GM19397 (cell line): Measurements from ENCODE around the gene PPP1R11.

Experiments
- ATAC-seq: cut with Tn5 transposase; IDR thresholded peaks from one replicate; pipeline ENCODE4 v1.9.1; 2021; ENCODE audit warnings: mild to moderate bottlenecking, moderate library complexity; ENCODE audit not compliant: unreplicated experiment

Gene PPP1R11

DNA sequence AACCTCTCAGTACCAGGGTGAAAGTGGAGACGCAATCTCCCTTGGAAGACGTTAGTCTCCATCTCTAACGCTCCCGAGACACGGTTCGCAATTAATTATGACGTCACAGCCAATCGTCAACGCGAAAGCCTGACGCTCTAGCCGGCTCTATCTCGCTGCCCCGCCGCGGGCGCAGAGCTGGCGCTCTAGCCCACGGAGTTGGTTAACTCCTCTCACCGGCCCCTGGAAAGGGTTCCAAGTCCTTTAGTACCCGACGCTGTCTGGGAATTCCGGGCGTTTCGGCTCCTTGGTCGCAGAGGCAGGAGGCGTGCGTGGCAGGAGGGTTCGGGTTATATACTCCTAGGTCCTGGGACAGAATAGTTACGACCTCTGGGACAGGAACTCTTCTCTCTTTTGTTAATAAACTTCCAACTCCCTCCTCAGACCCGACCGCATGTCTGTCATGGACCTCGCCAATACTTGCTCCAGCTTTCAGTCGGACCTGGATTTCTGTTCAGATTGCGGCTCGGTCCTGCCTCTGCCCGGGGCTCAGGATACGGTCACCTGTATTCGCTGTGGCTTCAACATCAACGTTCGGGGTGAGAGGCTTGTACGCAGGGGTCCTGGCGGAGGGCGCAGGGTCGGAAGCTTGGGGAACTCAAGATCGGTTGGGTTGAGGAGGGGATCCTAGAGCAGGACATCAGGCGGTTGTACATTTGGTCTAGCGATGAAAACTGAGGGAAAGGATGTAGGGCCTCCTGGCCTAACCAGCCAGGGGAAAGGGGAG, 5.7 kb upstream of the PPP1R11 start, which contains the start of gene POLR1H:
Gene POLR1H (plus strand): TSS at position 174 of the 766 bp plus-strand sequence. CDS start 260 bp downstream, at position 434.
- peak; percentile 80 for ATAC-seq

DNA sequence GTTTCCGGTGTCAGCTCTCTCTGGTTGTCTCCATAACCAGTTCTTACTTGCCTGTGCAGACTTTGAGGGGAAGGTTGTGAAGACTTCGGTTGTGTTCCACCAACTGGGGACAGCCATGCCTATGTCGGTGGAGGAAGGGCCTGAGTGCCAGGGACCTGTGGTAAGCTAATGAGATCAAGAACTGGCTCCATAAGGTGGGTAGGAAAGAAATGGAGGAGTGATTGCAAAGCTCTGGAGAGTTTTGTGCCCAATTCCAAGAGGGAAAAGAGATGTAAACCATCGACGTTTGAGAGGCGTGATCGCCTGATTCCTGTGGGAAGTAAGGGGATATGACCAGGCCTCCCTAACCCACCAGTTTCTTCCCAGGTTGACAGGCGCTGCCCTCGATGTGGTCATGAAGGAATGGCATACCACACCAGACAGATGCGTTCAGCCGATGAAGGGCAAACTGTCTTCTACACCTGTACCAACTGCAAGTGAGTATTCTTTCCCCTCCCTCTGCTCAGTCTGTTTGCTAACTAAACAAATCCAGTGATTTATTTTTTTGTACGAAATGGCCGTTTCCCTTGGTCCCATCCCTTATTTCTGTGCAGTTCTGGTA, 5.0 kb upstream of the PPP1R11 start:
- ATAC-seq, result no peak

DNA sequence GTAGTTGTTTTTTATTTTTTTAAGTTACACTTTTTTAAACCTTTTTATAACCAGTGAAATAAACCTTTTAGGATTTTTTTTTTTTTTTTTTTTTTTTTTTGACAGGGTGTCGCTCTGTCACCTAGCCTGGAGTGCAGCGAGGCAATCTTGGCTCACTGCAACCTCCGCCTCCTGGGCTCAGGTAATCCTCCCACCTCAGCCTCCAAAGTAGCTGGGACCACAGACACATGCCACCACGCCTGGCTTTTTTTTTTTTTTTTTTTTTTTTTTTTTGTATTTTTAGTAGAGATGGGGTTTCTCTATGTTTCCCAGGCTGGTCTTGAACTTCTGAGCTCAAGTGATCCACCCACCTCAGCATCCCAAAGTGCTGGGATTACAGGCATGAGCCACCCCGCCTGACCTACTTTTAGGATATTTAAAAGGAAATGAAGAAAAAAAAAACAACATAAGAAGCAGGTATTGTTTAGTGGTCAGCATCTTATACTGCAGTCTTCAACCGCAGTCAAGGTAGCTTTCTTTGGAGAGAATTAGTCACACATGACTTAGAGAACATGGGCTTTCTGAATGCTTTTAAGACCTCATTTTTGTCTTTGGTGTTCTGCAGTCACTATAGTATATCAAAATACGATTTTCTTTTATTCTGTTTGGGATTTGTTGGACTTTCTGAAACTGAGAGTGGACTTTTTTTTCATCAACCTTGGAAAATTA, 4.4 kb upstream of the PPP1R11 start:
- no peak for ATAC-seq

DNA sequence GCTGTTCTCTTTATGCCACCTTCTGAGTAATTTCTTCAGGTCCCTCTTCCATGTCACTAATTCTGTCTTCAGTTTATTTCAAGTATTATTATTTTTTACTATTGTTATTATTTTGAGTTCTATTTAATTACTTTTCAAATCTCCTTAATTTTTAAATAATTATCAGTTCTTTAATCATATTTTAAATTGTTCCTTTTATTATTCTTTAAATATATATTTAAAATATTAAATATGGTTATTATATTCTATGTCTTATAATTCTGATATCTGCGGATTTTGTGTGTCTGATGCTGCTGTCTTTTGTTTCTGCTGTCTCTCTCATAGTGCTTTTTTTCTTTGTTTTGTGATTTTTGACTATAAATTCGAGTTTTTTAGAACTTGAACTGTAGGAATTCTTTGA, 3.7 kb upstream of the PPP1R11 start:
- no peak for ATAC-seq

DNA sequence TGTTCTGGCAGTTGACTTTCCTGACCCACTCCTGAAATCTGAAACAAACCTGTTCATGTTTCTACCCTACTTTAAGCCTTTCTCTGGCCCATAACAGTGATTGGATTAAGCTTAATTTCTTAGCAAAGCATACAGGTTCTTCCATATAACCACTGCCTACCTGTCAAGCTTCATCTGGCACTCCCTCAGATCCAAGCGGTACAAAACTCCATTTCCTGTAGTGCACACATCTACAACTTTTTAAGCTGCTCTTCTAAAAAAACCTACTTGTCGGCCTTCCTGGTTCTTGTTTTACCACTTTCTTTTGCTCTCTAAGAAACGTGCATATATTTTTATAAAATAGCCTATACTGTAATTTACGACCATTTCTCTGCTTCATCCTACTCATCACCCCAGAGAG, 916 bp upstream of the PPP1R11 start:
- ATAC-seq, result no peak

DNA sequence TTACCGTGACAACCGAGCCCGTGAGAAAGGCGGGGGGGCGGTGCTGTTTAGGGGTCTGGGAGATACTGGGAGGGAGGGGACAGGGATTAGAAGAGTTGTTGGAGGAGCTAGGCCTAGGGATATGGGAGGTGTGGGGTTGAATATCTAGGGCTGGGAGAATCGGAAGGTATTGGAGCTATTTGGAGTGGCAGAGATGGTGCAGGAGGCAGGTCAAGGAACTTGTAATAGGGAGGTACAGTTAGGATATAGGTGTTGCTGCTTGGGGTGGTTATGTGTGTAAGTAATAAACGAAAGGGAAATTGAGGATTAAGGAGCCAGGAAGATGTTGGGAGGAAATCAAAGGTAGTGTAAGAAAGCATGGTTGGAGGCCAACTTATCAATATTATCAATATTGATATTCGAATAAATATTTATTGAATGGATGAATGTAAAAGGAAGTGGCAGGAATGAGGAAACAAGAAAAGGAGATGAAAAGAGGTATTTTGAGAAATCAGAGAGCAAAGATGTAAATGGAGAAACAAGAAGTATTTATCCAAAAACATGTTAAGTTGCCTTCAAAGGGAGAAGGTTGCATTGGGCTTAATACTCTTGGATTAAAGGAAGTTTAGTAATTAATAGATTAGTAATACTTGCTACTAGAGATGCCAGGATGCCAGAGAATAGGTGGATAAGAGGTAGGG, 602 bp downstream of the PPP1R11 start:
- no peak for ATAC-seq

DNA sequence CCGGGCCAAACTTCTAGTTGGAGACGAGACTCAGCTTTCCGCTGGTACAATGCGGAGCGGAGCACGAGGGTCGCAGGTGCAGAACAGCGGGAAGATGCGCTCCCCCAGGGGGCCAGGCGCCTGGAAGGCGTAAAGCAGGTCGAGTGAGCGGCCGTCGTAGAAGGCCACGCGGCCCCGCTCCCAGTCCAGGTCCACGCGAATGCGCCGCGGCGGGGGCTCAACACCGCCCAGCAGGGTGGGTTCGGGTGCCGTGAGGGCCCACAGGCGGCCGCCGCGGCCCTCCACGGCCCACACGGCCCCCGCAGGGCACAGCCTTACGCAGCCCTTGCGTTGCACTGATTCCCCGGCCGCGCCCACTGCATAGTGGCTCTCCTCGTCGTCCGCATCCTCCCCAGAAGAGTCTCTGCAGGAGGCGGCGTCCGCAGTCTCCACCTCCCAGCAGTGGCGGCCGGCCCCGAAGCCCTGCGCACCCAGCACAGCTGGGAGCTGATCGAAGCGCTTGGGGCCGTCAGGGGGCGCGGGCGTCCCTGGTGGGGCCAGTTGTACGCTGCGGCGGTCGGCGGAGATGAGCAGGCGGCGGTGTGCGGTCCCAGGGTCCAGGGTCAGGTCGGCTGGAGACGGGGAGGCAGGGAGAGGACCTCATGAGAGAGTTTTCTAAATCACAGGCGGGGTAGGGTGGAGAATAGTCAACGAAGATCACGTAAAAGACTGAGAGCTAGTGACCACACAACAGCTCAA, 4.3 kb downstream of the PPP1R11 start:
- ATAC-seq, result no peak

DNA sequence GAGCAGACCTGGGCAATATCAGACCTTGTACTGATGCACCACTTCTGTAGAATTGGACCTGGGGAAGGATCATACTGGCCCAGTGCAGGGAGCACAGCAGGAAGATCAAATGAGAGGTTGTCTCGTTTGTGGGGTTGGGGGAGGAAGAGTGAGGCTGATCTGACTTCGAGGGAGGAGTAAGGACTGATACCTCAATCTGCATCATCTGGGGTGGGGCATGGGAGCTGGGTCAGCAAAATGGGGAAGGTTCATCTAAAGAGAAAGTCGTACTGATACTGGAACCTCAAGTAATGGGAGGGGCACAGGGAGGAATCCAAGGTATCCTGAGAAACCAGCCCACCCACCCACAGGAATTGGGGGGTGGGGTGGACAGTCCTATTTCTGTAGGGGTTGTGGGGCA, 4.9 kb downstream of the PPP1R11 start:
- no peak for ATAC-seq

DNA sequence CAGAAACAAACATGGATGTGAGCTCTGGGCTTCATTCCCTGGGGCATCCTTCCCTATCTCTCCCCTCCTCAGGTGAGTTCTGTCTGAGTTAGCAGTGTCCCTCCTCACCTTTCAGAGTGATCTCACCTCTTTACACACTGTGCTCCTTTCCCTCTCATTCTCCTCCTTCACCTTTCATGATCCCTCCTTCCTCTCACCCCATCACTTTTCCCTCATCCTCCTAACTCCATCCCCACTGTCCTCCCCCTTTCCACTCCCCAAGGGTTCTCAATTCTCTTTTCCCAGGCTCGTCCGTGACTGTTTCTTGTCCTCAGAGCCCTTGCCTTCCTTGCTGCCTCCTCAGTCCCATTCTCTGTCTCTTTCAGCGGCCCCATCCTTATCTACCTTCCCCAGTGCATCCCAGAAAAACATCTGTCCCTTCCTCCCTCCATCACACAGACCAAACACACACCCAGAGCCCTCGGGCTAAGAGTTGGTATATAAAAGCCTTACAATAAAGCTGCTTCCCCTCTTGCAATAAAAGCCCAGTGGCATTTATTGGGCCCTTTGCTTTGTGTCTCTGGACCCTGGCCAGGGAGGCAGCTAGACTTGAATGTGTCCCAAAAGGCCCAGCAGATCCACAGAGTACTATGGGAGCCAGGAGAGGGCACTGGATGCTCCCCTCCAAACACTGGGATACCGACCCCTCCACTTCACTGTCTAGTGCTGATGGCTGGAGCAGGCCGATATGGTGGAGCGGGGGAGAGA, 6.7 kb downstream of the PPP1R11 start:
- no peak for ATAC-seq

DNA sequence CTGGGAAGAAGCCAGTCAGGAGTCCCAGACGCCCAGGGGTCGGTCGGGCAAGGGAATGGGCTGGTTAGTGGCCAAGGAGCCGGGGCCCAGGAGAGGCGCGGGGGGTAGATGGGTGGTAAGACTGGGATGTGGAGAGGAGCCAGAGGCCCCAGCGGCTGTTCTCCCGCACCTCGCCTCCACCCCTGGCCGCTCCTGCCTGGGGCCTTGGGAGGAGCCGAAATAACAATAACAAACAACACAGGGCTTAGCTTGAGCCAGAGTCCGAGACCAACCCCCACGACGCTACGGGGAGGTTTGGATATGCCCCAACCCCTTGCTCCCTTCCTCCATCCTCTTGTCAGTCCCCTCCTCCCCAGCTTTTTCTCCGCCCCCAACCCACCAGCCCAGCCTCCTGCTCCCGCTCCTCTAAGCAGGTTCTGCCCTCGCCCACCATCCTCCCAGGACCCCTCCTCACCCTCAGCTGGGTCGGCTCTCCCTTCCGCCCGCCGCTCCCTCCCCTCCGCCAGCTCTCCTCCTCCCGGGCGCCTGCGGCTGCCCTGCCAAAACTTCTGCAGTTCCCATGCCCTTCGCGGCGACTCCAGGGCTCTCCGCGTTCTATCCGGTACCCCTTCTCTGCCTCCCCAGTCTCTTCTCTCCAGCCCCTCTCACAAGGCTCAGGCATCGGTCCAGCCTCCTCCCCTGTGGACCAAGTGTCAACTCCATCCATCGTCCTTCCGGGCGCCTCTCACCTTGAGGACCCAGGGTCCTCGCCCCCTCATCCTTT, 7.5 kb downstream of the PPP1R11 start:
- no peak for ATAC-seq

DNA sequence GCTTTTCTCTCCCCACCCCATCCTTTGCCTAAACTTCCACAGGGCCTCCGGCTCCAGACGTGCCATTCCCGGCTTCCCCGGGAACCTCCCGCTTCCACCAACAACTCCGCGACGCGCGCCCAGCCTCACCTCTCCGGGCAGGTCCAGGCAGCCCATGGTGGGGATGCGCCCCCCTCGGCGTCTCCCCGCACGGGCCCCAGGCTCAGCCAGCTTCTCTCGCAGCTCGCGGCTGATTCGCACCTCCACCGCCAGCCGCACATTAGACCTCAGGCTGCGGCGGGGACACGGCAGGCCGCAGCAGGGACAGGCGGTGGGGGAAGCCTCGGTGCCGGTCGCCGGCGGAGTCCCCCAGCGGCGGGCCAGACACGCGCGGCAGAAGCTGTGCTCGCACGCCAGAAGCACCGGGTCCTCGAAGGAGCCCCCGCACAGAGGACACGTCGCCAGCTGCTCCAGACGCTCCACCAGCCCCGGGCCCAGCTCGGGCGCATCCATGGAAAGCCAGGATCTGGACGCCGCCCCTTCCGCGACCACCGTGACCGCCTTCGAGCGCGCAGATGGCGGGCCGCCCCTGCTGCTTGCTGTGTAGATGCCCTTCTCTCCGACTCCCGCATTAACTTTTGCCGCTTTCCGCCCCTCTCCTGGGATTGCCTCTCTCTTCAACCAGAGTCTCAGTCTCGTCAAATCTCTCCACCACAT, 8.2 kb downstream of the PPP1R11 start, which contains the start of gene RNF39:
Gene RNF39 (minus strand): TSS at position 676 of the 696 bp plus-strand sequence. CDS start 184 bp downstream, at position 492.
- no peak for ATAC-seq

DNA sequence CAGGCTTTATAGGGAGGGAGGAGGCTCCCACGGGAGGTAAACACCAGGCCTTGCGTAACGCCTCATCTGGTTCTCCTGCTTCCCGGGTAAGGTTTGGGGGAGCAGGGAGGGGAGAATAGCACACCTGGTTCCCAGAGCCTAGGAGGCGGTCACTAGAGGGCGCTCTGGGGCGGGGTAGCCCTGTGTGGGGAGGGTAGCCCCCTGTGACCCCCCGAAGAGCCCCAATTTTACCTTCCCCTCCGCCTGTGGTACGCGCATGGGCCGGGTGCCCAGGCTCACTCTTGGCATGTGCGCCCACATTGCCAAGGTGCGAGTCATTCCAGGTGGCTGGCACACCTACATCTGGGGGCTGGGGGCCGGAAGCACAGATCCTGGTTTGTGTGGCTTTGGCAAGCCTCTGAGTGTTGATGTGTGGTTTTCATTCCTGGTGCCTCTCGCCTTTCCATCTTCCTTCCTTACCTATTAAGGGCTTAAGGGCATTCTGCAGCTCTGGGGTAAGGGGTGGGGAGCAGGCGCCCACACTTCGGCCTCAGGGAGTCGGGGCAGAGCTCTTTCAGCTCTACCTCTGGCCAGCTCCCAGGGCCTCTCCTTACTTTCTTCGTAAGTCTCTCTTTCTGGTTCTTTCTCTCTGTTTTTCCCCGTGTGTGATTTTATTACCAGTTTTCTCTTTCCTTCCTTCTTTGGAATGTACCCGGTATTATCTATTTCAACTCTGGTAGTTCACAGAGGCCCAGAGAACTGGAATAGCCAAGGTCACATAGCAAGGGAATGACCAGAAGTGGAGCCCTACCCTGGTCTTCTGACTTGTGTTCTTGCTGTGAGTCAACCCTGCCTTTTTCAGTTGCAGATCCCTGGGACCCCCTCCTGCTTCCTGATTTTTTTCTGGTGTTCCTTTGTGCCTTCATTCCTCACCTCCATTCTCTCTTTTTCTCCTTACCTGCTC, 9.1 kb downstream of the PPP1R11 start:
- ATAC-seq, result no peak

DNA sequence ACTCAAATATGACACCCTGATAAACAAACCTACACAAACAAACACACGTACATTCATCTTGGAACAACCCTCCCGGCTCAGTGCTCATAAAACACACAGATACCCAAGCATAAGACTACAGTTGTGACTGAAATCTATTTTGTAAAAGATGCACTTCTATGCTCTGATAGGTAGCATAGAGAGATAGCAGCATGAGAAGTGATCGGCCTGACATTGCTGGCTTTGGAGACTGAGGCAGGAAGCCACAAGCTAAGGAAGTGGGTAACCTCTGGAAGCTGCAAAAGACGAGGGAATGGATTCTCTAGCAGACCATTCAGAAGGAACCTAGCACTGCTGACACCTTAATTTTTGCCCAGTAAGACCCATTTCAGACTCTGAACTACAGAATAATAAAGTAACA, 10.2 kb downstream of the PPP1R11 start:
- no peak for ATAC-seq

DNA sequence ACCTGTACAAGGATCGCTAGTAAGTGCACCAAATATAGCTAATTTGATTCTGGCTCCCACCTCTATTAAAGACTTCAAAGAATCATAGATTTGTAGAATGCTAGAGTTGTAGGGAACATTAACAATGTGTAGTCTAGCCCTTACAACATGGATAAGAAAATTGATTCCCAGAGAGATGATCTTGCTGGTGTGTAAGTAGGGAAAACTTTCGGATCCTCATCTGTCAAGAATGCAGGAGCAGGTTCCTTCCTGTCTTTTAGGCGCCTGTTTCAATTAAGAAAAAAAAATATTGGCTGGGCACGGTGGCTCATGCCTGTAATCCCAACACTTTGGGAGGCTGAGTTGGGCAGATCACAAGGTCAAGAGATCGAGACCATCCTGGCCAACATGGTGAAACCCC, 20.9 kb downstream of the PPP1R11 start:
- ATAC-seq, result no peak

DNA sequence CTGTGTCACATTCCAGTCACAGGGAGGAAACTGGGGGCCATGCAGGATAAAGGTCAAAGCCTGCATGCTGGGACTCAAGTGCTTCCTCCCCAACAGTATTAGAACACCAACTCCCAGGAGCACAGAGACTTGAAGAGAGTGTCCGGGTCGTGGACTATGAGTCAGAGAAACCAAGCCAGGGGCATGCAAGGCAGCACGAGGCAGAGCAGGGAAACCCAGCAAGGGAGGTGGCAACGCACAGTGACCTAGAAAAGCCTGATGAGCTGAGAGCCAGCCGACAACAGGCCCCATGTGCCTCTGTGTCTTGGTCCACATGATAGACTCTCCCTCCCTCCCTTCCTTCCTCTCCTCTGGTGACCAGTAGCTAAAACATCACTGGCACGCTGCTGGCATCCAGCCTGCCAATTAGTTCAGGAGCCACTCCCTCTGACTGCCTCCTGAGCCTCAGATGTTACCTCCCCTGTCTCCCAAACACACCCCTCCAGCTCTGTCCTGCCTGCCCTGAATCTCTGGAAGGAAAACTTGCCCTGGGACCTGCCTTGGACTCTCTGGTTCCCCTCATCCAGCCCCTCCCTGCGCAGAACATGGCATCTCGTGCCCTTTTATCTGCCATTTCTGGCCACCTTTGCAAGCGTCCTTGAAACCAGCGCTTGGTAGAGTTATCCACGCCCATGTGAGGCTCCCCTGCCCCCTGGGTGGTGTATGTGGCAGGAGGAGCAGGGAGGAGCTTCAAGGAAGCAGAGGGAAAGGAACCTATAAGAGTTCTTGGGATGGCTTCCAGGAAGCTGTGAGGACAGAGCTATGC, 24.8 kb downstream of the PPP1R11 start:
- ATAC-seq, result no peak

DNA sequence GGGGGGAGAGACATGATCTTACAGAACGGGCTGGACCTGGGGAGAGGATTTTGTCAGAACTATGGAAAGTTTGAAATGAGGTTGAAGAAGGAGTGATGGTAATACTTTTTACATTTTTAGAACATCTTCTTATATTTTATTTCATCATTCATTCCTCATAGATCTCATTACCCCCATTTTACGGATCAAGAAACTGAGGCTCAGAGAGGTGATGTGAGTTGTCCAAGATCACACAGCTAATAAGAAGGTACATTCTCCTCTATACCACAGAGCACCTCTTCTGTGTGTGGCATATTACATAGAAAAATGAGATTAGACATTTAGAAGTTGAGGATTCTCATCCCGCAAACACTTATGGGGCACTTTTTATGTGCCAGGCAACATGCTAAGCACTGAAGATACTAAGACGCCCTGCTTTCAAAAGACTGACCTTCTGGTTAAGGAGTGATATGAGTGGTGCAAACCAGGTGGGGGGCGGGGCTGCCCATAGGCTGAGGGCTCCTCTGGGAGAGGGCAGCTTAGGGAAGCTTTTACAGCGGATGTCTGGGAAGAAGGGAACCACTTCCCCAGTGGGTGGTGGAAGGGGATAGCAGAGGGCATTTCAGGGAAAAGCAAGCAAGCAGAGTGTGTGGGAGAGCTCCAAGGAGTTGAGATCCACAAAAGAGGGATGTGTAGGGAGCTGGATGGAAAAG, 26.0 kb downstream of the PPP1R11 start:
- ATAC-seq, result no peak
